Activated CD8-positive, alpha-beta memory T cell treated with anti-CD3 and anti-CD28 coated beads, Interleukin-2, amount 50 U/mL, for 1 hour (primary cell): Measurements from ENCODE around the gene CTSF.
"Not testable (repeated sequence)": the region's sequence is repeated elsewhere in the genome, so short reads cannot be mapped to it uniquely, and the experiment has no call there.

Source experiments
- DNase-seq: peaks from one replicate; pipeline ENCODE4 v3.0.0-alpha.2; 2020; ENCODE audit errors: extremely low read depth

CTSF gene

DNA sequence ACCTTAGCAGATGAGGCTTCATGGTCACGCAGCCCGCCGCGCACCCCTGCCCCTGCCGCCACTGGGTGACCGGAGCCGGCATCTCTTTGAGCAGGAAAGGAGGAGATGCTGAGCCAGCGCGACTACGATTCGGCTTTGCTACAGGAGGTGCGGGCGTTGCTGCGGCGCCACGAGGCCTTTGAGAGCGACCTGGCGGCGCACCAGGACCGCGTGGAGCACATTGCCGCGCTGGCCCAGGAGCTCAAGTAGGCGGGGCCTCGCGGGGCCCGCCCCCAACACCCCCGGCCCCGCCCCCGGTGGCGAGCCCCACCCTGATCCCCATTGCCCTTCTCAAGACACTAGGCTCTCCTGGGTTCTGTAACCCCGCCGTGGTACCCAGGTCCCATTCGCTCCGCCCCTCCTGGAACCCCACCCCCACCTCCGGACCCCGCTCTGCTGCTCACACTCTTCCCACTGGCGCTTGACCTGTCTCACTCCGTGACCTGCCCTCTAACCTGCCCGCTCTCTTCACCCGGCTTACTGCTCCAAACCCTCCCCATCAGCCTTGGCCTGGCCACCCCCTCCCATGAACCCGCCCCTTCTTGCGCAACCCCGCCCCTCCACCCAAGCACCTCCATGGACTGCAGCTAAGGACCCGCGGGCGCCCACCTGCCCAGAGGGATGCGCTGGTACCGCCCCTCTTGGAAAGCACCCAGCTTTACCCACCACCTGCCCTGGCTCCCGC, 9.1 kb downstream of the CTSF start:
- no peak for DNase-seq

DNA sequence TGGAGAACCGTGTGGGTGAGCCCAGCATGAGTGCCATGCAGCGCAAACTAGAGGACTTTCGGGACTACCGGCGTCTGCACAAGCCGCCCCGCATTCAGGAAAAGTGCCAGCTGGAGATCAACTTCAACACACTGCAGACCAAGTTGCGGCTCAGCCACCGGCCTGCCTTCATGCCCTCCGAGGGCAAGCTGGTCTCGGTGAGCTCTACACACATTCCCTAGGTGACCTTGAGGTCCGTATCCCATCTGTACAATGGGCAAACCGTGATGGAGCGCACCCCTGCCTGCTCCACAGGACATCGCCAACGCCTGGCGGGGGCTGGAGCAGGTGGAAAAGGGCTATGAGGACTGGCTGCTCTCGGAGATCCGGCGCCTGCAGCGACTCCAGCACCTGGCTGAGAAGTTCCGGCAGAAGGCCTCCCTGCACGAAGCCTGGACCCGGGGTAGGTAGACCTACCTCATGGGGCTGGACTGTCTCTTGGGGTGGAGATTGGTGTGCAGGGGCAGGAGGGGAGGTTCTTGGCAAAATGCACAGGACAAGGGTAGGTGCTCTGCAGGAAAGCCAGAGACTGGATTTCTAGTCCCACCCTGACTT, 10.6 kb downstream of the CTSF start:
- DNase-seq, result no peak

DNA sequence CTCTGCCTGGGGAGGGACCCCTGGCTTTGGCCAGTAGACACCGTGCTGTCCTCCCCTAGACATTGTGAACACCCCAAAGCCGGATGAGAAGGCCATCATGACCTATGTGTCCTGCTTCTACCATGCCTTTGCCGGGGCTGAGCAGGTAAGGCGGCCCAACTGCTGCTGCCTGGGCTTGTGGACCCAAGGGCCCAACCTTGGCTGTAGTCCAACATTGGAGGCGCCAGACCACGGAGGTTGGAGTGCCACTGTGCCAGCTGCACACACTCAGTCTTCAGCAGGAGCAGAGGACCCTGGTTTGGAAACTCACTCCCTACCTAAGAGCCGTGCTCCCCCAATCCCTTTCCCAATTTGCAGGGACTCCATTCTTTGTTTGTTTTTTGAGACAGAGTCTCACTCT, 12.3 kb downstream of the CTSF start:
- DNase-seq, result no peak

DNA sequence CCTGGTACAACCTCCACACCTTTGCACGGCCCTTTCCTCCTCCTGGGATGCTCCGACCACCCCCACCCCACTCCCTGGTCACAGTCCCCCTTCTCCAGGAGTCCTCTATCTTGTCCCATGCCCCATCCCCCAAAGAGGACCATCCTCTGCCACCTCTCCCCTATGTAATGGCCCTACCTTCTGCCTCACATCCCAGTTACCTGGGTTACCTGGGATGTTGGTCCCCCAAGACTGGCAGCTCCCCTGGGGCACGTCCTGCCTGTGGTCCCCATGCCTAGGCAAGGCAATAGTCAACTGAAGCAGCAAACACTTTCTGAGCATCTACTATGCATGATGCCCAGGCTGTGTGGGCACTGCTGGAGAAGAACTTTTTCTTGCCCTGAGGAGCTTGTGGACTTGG, 13.0 kb downstream of the CTSF start:
- DNase-seq, result no peak

DNA sequence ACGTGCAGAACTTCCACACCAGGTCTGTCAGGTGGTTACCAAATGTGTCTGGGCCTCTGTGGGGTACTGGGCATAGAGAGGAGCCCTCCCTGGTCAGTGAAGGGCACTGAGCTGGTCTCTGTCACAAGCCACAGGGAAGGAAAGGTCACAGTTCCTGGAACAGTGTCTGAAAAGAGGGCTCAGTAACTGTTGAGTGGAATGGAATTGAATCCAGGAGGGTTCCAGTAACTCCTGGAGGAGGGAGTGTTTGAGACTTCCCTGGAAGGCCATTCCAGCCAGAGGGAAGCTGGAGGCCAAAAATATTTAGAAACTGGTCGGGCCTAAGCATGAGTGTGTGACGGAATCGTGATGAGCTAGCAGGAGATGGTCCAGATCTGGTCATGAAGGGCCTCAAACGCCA, 13.8 kb downstream of the CTSF start:
- DNase-seq, result no peak

DNA sequence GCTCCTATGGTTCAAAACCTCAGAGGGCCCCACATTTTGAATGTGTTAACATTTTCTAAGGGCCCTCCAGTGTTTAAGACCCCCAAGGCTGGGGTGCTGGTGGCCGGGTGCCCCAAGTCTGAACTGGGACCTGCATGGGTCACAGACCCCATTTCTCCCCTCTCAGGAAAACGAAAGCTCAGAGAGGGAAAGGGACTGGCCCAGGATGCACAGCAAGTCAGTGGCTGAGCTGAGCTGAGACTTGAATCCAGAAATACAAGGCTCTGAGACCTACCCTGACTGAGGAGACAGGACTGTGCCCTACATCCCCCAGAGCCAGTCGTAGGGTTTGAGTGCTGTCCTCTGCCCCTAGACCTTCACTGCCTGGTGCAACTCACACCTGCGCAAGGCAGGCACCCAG, 17.5 kb downstream of the CTSF start:
- DNase-seq, result no peak

DNA sequence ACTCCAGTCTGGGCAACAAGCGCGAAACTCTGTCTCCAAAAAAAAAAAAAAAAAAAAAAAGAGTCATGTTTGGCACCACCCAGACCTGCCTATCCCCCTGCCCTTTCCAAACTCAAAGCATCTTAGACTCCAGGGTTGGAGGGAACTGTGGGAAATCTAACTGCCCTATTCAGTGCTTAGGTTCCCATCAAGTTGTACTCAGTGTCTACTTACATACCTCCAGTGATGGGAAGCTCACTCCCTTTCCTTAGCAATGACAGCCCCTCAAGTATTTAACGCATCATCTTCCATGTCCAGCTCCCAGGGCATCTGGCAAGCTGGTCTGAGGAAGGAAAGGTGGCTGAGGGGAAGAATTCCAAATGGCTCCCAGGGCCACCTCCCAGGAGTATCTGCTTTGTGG, 18.7 kb downstream of the CTSF start:
- DNase-seq, result no peak

DNA sequence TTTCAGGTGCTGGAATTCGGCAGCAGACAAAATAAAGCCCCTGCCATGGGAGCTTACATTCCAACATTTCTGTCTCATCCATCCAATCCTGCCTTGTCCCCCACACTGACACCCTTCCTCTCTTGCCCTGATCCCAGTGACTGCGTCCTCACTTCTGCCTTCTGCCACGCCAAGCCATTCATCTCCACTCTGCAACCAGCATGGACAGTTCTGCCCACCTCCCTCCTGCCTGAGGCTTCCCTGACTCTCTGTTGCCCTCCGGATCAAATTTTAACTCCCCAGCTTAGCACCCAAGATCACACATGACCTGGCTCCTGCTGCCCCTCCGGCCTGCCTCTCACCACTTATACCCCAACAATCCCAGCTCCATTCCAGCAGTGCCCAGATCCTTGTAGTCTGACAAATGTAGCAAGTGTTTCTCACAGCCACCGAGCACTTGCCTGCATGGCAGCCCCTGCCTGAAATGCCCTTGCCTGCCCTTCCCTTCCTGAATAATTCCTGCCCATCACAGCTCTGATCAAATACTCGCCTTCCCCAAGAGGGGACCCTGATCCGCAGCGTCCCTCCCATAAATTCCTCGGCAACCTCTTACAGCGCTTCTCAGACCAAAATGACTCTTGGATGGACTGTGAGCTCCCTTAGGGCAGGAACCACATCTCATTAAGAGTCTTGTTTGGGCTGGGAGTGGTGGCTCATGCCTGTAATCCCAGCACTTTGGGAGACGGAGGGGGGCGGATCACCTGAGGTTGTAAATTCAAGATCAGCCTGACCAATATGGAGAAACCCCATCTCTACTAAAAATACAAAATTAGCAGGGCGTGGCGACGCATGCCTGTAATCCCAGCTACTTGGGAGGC, 19.4 kb downstream of the CTSF start:
- no peak for DNase-seq

DNA sequence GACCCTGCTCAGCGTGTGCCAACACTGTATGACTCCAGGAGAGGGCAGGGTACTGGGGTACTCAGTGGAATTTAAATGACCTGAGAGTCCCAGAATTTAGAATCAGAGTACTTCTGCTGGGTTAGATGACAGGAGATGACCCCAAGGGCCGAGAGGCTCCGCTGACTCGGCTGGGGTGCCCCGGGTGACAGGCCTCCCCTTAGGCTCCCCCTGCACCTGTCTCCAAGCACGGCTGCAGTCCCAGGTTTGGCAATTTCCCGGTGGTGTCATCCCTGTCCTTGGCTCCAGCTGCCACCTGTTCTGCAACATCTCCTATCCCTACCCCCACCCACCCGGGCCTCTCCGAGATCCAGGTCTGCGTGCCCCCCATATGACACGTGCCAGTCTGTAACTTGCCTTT, 20.4 kb downstream of the CTSF start:
- no peak for DNase-seq

DNA sequence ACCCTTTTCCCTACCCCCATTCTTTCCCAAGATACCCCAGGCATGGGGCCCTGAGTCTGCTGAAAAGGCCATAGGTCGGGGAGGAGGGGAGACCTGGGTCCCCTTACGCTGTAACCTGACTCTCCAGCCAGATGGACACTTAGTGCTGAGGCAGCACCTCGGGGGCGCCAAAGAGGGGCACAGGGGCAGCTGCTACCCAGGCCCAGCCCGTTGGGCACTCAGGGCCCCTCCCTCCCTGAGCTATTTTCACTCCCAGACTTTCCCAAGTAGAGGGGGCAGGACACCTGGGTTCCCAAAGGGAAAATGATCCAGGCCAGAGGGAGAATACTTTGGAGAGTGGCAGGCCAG, 20.8 kb downstream of the CTSF start:
- DNase-seq, result no peak

DNA sequence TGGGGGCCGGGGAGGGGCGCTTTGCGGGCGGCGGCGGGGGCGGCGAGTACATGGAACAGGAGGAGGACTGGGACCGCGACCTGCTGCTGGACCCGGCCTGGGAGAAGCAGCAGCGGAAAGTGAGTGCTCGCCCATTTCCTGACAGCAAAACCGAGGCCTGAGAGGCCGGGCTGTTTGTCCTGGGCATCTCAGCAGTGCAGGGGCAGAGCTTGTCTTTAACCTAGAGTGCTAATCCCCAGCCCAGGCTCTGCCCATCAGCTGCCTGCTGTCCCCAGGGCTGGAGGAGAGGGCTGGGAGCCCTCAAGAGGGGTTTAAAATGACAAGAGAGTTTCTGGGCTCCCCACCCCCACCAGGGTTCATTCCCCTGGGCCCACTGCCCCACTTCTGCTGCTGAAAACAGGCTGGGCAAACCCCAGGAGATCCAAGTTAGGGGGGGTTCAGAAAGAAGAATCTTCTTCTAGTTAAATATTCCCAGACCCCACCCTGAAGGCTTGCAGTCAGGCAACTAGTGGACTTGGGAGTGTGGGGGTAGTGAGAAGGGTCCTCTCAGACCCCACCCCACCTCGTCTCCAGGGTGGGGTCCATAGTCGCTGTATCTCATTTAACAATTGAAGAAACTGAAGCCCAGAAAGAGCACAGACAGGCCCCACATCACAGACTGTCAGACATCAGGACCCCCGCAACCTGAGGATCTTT, 21.3 kb downstream of the CTSF start:
- no peak for DNase-seq

DNA sequence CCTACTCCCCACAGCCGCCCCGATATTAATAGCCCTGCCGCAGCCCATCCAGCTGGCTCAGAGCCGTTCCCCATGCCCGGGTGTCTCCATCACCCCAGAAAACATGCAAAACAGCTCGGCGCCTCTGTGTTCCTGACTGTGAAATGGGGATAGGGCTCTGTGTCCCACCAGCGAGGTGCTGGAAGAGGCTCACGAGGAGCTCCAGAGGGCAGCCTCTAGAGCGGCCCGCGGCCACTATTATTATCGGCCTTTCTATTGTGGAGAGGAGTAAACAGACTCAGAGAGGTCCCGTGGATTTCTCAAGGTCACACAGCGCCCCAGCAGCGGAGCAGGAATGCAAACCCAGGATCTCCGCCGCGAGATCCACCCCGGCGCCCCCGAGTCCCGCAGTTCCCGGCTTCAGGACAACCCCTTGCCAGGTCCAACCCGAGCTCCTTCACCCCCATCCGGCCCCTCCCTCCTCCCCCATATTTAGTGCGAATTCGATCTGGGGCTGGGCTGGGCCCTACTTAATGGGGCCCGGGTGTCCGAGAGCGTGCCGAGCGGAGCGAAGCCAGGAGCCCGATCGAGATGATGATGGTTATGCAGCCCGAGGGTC, 21.9 kb downstream of the CTSF start, which contains the start of gene ACTN3:
Gene ACTN3 (plus strand): TSS at position 536 of the 598 bp plus-strand sequence. CDS start 35 bp downstream, at position 571.
- no peak for DNase-seq

DNA sequence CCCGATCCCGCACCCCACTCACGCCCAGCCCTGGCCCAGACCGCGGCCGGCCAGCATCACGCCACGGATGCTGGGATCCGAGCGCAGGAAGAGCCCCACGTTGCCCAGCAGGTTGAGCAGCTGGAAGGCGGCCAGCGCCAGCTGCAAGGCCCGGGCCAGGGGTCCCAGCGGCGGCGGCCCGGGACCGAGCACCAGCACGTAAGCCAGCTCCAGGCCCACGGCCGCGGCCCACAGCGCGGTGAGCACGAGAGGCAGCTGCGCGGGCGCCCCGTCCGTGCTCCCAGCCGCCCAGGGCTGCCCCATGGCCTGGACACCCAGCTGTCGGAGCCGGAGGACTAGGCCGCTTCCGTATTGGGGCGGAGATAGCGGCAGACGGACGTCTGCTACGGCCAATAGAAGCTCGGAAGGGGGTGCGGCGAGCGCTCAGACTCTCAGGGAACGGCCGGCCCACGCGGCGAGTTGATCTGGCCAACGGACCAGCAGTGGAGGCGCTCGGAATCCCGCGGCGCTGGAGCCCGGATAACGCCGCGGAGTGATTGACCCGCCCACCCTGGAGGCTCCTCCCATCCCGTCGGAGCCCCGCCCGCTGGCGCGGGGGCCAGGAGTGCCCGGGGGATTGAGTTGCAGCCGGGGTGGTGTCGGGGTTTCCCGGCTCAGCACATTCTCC, 22.6 kb downstream of the CTSF start, which contains the start of gene ZDHHC24:
Gene ZDHHC24 (minus strand): TSS at position 348 of the 667 bp plus-strand sequence. CDS start 45 bp downstream, at position 303.
- peak; percentile 20 for DNase-seq

DNA sequence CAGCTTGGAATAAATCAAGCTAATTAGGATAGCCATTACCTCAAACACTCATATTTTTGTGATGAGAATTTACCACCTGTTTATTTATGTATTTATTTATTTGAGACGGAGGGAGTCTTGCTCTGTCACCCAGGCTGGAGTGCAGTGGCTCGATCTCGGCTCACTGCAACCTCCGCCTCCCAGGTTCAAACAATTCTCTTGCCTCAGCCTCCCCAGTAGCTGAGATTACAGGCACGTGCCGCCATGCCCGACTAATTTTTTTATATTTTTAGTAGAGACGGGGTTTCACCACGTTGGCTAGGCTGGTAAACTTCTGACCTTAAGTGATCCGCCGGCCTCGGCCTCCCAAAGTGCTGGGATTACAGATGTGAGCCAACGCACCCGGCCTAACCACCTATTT, 23.5 kb downstream of the CTSF start:
- not testable (repeated sequence) for DNase-seq

DNA sequence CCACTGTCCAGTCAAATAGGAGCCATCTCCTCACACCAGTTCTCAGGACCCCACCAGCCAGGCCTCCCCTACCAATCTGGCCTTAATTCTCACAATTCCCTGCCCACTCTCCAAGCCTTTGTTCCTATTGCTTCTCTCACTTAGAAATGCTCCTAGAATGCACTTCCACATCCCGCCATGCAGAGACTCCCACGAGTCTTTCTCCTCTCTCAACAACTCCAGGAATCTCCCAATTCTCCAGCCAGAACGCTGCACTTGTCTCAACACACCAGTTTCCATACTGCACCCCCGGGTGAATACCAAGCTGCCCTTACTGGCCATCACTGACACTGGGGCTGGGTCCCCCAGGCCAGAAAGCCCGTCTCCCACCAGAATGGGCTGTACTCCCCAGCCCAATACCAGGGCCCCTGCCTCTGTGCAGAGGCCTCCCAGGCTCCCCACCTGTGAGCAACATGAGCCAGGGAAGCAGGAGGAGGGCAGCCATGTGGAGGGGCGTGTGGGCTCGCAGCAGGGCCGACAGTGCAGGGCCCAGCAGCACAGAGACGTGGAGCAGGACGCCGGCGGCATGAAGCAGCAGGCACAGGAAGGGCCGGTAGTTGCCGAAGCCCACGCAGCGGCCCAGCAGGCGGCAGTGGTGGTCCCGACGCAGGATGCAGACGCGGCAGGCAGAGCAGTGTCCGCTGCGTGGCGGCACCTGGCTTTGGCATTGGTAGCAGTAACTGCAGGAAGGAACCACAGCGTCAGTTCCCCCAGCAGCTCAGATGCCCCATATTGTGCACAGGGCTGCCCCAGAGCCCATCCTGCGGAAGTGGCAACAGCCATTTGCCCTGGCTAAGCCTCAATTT, 24.9 kb downstream of the CTSF start:
- DNase-seq, result peak; percentile 31

DNA sequence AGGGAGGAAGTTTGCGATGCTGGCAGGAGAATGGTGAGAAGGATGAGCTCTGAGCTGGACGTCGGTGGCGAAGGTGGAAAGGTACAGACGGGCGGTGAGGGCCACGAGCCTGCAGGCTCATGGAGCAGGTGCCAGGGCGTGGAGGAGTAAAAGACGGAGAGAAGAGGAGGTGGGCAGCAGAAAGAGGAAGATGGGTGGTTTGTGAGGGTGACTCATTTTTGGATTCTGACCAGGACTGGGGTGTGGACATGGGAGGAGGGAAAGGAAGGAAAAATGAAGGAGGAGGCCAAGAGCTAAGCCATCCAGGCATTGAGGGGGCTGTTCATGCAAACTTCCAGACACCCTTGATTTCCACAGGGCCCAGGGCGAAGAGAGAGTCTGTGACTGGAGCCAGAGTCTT, 26.0 kb downstream of the CTSF start:
- no peak for DNase-seq

DNA sequence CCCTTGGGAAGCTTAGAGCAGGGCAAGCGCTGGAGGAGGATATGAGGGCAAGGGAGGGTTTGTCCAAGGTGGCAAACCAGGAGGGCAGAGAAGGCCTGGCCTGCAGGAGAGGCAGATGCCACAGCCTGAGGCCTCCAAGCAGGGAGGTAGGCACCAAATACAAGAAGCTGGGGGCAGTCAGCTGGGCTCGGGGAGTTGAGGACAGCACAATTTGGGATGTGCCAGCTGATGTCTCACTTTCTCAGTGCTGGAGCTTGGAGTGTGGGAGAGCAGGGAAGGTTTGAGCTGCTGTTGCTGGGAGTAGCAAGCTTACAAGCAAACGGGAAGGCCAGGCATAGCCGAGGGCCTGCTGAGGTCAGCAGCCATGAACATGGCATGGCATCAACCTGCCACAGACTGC, 26.5 kb downstream of the CTSF start:
- DNase-seq, result no peak

DNA sequence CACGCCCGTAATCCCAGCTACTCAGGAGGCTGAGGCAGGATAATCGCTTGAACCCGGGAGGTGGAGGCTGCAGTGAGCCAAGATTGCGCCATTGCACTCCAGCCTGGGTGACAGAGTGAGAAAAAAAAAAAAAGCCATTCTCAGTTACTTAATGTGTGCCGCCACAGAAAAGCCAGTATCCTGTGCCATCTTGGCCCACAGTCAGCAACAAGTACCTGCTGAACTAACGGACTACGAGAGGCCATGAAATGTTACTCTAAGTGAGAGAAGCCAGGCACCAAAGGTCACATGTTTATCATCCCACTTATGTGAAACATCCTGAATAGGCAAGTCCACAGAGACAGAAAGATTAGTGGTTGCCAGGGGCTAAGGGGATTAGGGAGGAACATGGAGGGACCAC, 27.8 kb downstream of the CTSF start:
- DNase-seq, result not testable (repeated sequence)

DNA sequence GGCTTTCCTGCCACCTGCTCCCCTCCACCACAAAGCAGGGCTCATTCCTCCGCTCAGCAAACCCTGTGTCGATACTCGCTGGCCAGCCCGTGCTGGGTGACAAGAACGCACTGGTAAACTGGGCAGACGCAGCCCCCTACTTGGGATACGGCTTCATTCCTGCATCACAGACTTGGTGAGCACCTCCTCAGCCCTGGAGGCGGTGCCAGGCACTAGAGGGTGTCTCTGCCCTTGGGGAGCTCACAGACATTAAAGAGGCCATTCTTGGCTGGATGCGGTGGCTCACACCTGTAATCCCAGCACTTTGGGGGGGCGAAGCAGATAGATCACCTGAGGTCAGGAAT, 28.6 kb downstream of the CTSF start:
- DNase-seq, result no peak

DNA sequence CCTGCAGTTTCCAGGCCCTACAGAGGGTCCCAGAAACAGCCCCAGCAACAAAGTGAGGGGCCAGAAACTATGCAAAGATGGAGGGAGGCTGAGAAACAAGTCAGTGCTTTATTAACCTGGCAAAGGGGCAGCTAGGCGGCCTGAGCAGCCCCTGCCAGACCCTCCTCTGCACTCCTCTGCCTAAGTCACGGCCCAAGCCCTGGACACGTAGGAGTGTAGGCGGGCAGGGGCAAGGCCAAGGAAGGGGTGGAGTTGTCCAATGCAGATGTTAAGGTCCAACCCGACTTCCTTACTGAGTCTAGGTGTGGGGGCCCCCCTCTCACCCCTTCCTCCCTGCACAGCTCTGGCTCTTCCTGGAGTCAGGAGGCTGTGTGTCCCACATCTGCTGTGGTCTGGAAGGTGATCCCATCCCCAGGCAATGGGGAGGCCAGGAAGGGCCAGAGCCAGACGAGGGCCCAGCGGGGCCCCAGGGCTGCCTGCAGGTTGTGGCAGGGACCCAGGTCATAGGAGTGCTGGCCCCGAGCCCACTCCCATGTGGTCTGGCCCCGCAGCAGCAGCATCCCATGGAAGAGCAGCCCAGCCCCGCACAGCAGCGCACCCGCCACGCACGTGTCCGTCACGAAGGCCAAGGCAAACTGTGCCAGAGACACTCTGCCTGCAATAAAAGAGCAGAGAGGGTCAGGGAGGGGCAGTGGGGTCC, 29.1 kb downstream of the CTSF start:
- DNase-seq, result no peak
